Measurements from ENCODE around the gene DOLPP1. TPM values are rescaled to one million over a fixed set of nuclear protein-coding genes. Genes with fewer than 3 reads are reported as not detected.

The DOLPP1 gene
- total and polyA plus RNA-seq, 2 of the 8 experiments (the other 6 are each of a cell fraction or from before 2014, with no cell fraction given), result 36.0 to 45.3 TPM

DNA sequence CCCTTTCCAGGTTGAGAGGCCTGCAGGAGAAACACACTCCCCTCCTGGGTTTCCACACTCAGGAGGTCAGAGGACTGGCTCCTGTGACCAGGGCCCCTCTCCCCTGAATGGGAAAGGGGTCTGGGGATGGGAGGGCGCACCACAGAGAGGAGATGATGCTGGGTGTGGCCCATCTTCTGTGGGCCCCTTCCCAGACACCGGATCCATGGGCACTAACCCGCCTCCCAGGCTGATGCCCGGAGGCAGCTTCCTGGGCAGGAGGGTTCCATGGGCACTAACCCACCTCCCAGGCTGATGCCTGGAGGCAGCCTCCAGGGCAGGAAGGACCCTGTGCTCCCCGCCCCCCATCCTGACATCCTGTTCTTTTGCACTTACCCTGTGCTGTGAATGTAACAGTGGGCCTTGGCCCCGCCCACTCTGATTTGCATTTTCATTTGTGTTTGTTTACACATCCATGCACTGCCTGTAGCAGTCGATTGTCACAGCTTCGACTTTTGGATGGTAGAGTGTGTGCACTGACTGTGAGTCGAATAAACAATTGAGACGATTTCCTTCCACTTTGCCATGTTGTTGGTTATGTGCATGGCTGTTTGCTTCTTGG, 9.3 kb upstream of the DOLPP1 start:
- Histone ChIP-seq H3K27ac (ENCODE audit: low read depth, low read length) (peak overlapping the region; percentile 47; the same call in 1 of the 2 replicates), H3K9ac (replicated peaks in 1 of 4; ENCODE audit: extremely low read depth in 1 of 4, low read depth in 3 of 4, low read length in 3 of 4) (peak overlapping the region in 3 of 4 experiments; percentile 4 to 50 (median 10); a peak in 4 of 7 replicates)

More for the DNA sequence above, 9.3 kb upstream of the DOLPP1 start:
- FAIRE-seq, result no peak
- no peak overlapping the region for H3K14ac ChIP-seq (ENCODE audit: insufficient read length)
- no peak overlapping the region for H2BK15ac ChIP-seq (ENCODE audit: low read length)
- peaks cover 1 to 5% of the 10 kb centered on the region in 2 experiments for H4K20me1 ChIP-seq (replicated peaks in 1 of 2; ENCODE audit: control insufficient read depth in 1 of 2, insufficient read depth in 2 of 2, low read length in 2 of 2)
- H4K91ac ChIP-seq (replicated peaks; ENCODE audit: insufficient read length, low read length), result no peak overlapping the region
- no peaks in the 10 kb centered on the region for H3K9me3 ChIP-seq (ENCODE audit: insufficient read depth in 2 of 2, low read depth in 1 of 2, low read length in 1 of 2)
- peak overlapping the region; percentile 85; the same call in 1 of the 2 replicates for H2BK5ac ChIP-seq (ENCODE audit: low read depth, low read length)
- H3K23me2 ChIP-seq (ENCODE audit: low read depth, low read length), result no peaks in the 10 kb centered on the region
- H3K79me2 ChIP-seq (ENCODE audit: control insufficient read depth in 1 of 2, insufficient read depth in 2 of 2, low read length in 2 of 2), result no peaks in the 10 kb centered on the region
- H3K36me3 ChIP-seq (ENCODE audit: control insufficient read depth in 2 of 4, insufficient read depth in 4 of 4, low read length in 3 of 4), result peaks cover 0 to 16% (median 5%) of the 10 kb centered on the region in 4 experiments; a peak in 4 of 8 replicates
- H3K79me1 ChIP-seq (ENCODE audit: low read depth, low read length), result no peaks in the 10 kb centered on the region
- 0 out of 2 replicates have a peak, but pooled peaks have one; percentile 25 for TF ChIP-seq SP1 (IDR thresholded peaks at IDR 0.05; ENCODE audit: low read depth, low read length)
- 0 out of 2 replicates have a peak, but pooled peaks have one; percentile 20 for TF ChIP-seq CREB1 (IDR thresholded peaks at IDR 0.05)
- TF ChIP-seq SAP30 (IDR thresholded peaks at IDR 0.05; ENCODE audit: insufficient read depth, insufficient replicate concordance, low read length), result peak; percentile 25
- no peak for TF ChIP-seq CEBPB (IDR thresholded peaks at IDR 0.05; ENCODE audit: low read depth, low read length)
- no peak for TF ChIP-seq MAFK (IDR thresholded peaks at IDR 0.05; ENCODE audit: low read depth, low read length)
- no peak for TF ChIP-seq TCF12 (IDR thresholded peaks at IDR 0.05; ENCODE audit: low read depth, low read length)
- TF ChIP-seq, protein P1, sequence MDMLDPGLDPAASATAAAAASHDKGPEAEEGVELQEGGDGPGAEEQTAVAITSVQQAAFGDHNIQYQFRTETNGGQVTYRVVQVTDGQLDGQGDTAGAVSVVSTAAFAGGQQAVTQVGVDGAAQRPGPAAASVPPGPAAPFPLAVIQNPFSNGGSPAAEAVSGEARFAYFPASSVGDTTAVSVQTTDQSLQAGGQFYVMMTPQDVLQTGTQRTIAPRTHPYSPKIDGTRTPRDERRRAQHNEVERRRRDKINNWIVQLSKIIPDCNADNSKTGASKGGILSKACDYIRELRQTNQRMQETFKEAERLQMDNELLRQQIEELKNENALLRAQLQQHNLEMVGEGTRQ (IDR thresholded peaks at IDR 0.05; ENCODE audit: low read length), result no peak
- no peak overlapping the region; the same call in 1 of the 2 replicates for H2BK20ac ChIP-seq (ENCODE audit: low read length)
- H3K56ac ChIP-seq (replicated peaks; ENCODE audit: insufficient read length, low read depth, low read length), result no peak overlapping the region
- CTCF ChIA-PET (ENCODE audit: partially characterized antibody), result interaction anchor here (0.9 to 1.4 kb wide), 2 partner anchors 17 to 26 kb away, joined by 3 to 6 read pairs; no protein-coding TSS in a partner anchor
- POLR2A ChIA-PET (ENCODE audit: partially characterized antibody), result interaction anchor here (1.0 to 2.2 kb wide), 3 partner anchors 9 to 67 kb away, joined by 3 to 12 read pairs (median 4); partner anchors contain the start of gene DOLPP1
- peak overlapping the region; percentile 89; the same call in 1 of the 2 replicates for H2BK12ac ChIP-seq (ENCODE audit: low read depth, low read length)
- WGBS, 2 experiments (ENCODE audit: extremely low coverage in 1 of 2, insufficient coverage in 1 of 2, insufficient read length in 1 of 2, insufficient replicate concordance in 2 of 2, low coverage in 1 of 2, low lambda C conversion rate in 2 of 2, missing lambda C conversion rate in 1 of 2), result 55% methylated on average over 10 of the region's 10 CpGs; no CpG with 5 or more reads in 1 of the 2 experiments
- H3K4me1 ChIP-seq (replicated peaks in 1 of 4; ENCODE audit: control insufficient read depth in 3 of 4, insufficient read depth in 4 of 4, low read length in 3 of 4), result peaks cover 6 to 19% (median 17%) of the 10 kb centered on the region in 4 experiments
- H2BK120ac ChIP-seq (replicated peaks; ENCODE audit: low read depth, low read length), result no peak overlapping the region
- H3K4me3 ChIP-seq (ENCODE audit: extremely low read depth in 1 of 4, insufficient read depth in 2 of 4, low read depth in 3 of 4, low read length in 4 of 4), result peak overlapping the region in 1 of 4 experiments; percentile 33; a peak in 2 of 8 replicates
- no peak overlapping the region for H3K23ac ChIP-seq (ENCODE audit: insufficient read length)
- peak; percentile 66 to 78 for DNase-seq (ENCODE audit: low read depth in 1 of 2, low spot score in 2 of 2)
- no peak overlapping the region for H2AFZ ChIP-seq (ENCODE audit: low read length)
- H2AK5ac ChIP-seq (ENCODE audit: low read depth, low read length), result no peak overlapping the region
- H3K18ac ChIP-seq (ENCODE audit: extremely low read depth, low read length), result peak overlapping the region; percentile 36
- peak overlapping the region; percentile 54; the same call in 1 of the 2 replicates for H4K8ac ChIP-seq (ENCODE audit: extremely low read depth, insufficient read depth, low read length)
- H4K5ac ChIP-seq (ENCODE audit: insufficient read length, low read depth, low read length), result no peak overlapping the region
- no peaks in the 10 kb centered on the region for H3K27me3 ChIP-seq (replicated peaks in 1 of 4; ENCODE audit: control insufficient read depth in 3 of 4, extremely low read depth in 1 of 4, insufficient read depth in 3 of 4, low read length in 3 of 4)
- no peak overlapping the region for H3K4ac ChIP-seq (replicated peaks; ENCODE audit: insufficient read length, low read depth, low read length)
- H3K4me2 ChIP-seq (ENCODE audit: insufficient read depth in 1 of 2, low read depth in 2 of 2, low read length in 2 of 2), result peak overlapping the region; percentile 63 to 81

Measured in H1 (cell line).